Measurements from ENCODE around the gene WWOX.

Gene WWOX

GRCh38 chr16:78583441-78583840 lies 484.0 kb downstream of the WWOX start:
- Histone ChIP-seq H3K27ac (ENCODE audit: low read depth, low read length) (no peak overlapping the region), H3K79me2 (ENCODE audit: control insufficient read depth, insufficient read depth, low read length, poor library complexity) (no peaks in the 10 kb centered on the region), H3K9ac (ENCODE audit: low read length) (no peak overlapping the region), H2BK120ac (ENCODE audit: insufficient read depth, low read length, poor library complexity) (peak overlapping the region; percentile 24), H3K14ac (ENCODE audit: low read length) (no peak overlapping the region), H3K9me3 (ENCODE audit: insufficient read depth, low read depth, low read length) (no peaks in the 10 kb centered on the region), H4K12ac (ENCODE audit: low read depth, low read length) (no peak overlapping the region), H2BK12ac (ENCODE audit: low read length) (peak overlapping the region; percentile 36), H2AK5ac (ENCODE audit: low read length) (no peak overlapping the region), H2BK5ac (ENCODE audit: low read depth, low read length, poor library complexity) (no peak overlapping the region), H3K36me3 (ENCODE audit: control insufficient read depth in 1 of 2, insufficient read depth in 2 of 2, low read length in 2 of 2) (no peaks in the 10 kb centered on the region), H3K27me3 (ENCODE audit: insufficient read depth, low read length) (no peaks in the 10 kb centered on the region), H3K79me1 (ENCODE audit: low read length) (peaks cover 9% of the 10 kb centered on the region), H3K4me3 (ENCODE audit: low read depth, low read length) (no peak overlapping the region), H3K23ac (ENCODE audit: low read length) (no peak overlapping the region), H3K4me1 (ENCODE audit: control insufficient read depth in 1 of 2, insufficient read depth in 2 of 2, low read length in 2 of 2) (peaks cover 8% of the 10 kb centered on the region in 2 experiments), H2AFZ (ENCODE audit: insufficient read depth, low read length, poor library complexity) (no peak overlapping the region), H3K4ac (ENCODE audit: low read depth, low read length) (no peak overlapping the region), H3K18ac (ENCODE audit: low read length) (no peak overlapping the region), H3K4me2 (ENCODE audit: low read length) (no peak overlapping the region), H4K8ac (ENCODE audit: low read depth, low read length) (no peak overlapping the region), H4K91ac (ENCODE audit: low read depth, low read length) (peak overlapping the region; percentile 45)
- WGBS (ENCODE audit: extremely low coverage, insufficient coverage, insufficient read length): no CpG with 5 or more reads among the region's 3 CpGs
- no peak for DNase-seq

GRCh38 chr16:78584213-78584860 lies 484.9 kb downstream of the WWOX start:
- H3K36me3 ChIP-seq (ENCODE audit: control insufficient read depth in 1 of 2, insufficient read depth in 2 of 2, low read length in 2 of 2): no peaks in the 10 kb centered on the region
- H3K23ac ChIP-seq (ENCODE audit: low read length): no peak overlapping the region
- no peak overlapping the region for H3K4me2 ChIP-seq (ENCODE audit: low read length)
- no peak overlapping the region for H3K4me3 ChIP-seq (ENCODE audit: low read depth, low read length)
- H2AK5ac ChIP-seq (ENCODE audit: low read length): no peak overlapping the region
- H3K9ac ChIP-seq (ENCODE audit: low read length): no peak overlapping the region
- no peak overlapping the region for H2AFZ ChIP-seq (ENCODE audit: insufficient read depth, low read length, poor library complexity)
- no peak overlapping the region for H3K27ac ChIP-seq (ENCODE audit: low read depth, low read length)
- H2BK12ac ChIP-seq (ENCODE audit: low read length): peak overlapping the region; percentile 73
- peak overlapping the region; percentile 55 for H2BK5ac ChIP-seq (ENCODE audit: low read depth, low read length, poor library complexity)
- H4K8ac ChIP-seq (ENCODE audit: low read depth, low read length): no peak overlapping the region
- DNase-seq: no peak
- peaks cover 8% of the 10 kb centered on the region in 2 experiments for H3K4me1 ChIP-seq (ENCODE audit: control insufficient read depth in 1 of 2, insufficient read depth in 2 of 2, low read length in 2 of 2)
- H3K79me1 ChIP-seq (ENCODE audit: low read length): peaks cover 9% of the 10 kb centered on the region
- no peak overlapping the region for H3K18ac ChIP-seq (ENCODE audit: low read length)
- no peaks in the 10 kb centered on the region for H3K9me3 ChIP-seq (ENCODE audit: insufficient read depth, low read depth, low read length)
- peak overlapping the region; percentile 89 for H2BK120ac ChIP-seq (ENCODE audit: insufficient read depth, low read length, poor library complexity)
- no peaks in the 10 kb centered on the region for H3K79me2 ChIP-seq (ENCODE audit: control insufficient read depth, insufficient read depth, low read length, poor library complexity)
- no peak overlapping the region for H4K12ac ChIP-seq (ENCODE audit: low read depth, low read length)
- H3K14ac ChIP-seq (ENCODE audit: low read length): peak overlapping the region; percentile 57
- no peaks in the 10 kb centered on the region for H3K27me3 ChIP-seq (ENCODE audit: insufficient read depth, low read length)
- WGBS (ENCODE audit: extremely low coverage, insufficient coverage, insufficient read length): no CpG with 5 or more reads among the region's 10 CpGs
- H4K91ac ChIP-seq (ENCODE audit: low read depth, low read length): peak overlapping the region; percentile 81
- no peak overlapping the region for H3K4ac ChIP-seq (ENCODE audit: low read depth, low read length)

DNA sequence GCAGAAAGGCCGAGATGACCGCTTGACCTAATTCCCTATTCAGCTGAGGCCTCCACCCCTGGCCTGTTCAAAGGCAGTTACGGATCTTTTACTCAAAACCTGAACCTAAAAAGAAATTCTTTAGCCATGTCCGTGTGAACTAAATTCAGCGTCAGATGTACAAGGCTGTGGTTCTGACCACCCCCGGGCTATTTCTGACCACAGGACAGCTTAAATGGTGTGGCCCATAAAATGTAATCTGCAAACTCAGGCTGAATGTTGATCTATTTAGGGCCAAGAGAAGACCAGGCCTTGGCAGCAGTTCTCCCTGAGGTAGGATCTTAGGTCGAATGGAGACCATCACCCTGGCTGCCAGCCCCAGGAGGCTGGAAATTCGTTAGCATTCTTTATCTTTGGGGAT lies 485.5 kb downstream of the WWOX start:
- Histone ChIP-seq H3K79me2 (ENCODE audit: control insufficient read depth, insufficient read depth, low read length, poor library complexity) (no peaks in the 10 kb centered on the region), H4K8ac (ENCODE audit: low read depth, low read length) (peak overlapping the region; percentile 78), H2BK120ac (ENCODE audit: insufficient read depth, low read length, poor library complexity) (peak overlapping the region; percentile 89), H3K27me3 (ENCODE audit: insufficient read depth, low read length) (no peaks in the 10 kb centered on the region), H3K18ac (ENCODE audit: low read length) (no peak overlapping the region), H2AFZ (ENCODE audit: insufficient read depth, low read length, poor library complexity) (no peak overlapping the region), H3K14ac (ENCODE audit: low read length) (peak overlapping the region; percentile 57), H3K9me3 (ENCODE audit: insufficient read depth, low read depth, low read length) (no peaks in the 10 kb centered on the region), H2AK5ac (ENCODE audit: low read length) (peak overlapping the region; percentile 35), H3K27ac (ENCODE audit: low read depth, low read length) (no peak overlapping the region), H3K36me3 (ENCODE audit: control insufficient read depth in 1 of 2, insufficient read depth in 2 of 2, low read length in 2 of 2) (no peaks in the 10 kb centered on the region), H3K4me2 (ENCODE audit: low read length) (no peak overlapping the region), H4K91ac (ENCODE audit: low read depth, low read length) (peak overlapping the region; percentile 81), H2BK12ac (ENCODE audit: low read length) (peak overlapping the region; percentile 73), H3K9ac (ENCODE audit: low read length) (no peak overlapping the region), H3K4ac (ENCODE audit: low read depth, low read length) (no peak overlapping the region), H3K79me1 (ENCODE audit: low read length) (peaks cover 9% of the 10 kb centered on the region), H4K12ac (ENCODE audit: low read depth, low read length) (no peak overlapping the region), H2BK5ac (ENCODE audit: low read depth, low read length, poor library complexity) (peak overlapping the region; percentile 55), H3K23ac (ENCODE audit: low read length) (no peak overlapping the region), H3K4me1 (ENCODE audit: control insufficient read depth in 1 of 2, insufficient read depth in 2 of 2, low read length in 2 of 2) (peaks cover 8% of the 10 kb centered on the region in 2 experiments), H3K4me3 (ENCODE audit: low read depth, low read length) (no peak overlapping the region)
- no CpG with 5 or more reads among the region's 8 CpGs for WGBS (ENCODE audit: extremely low coverage, insufficient coverage, insufficient read length)
- DNase-seq: no peak

GRCh38 chr16:78589331-78589730 lies 489.9 kb downstream of the WWOX start:
- Histone ChIP-seq H4K8ac (ENCODE audit: low read depth, low read length) (no peak overlapping the region), H3K4me3 (ENCODE audit: low read depth, low read length) (no peak overlapping the region), H3K79me2 (ENCODE audit: control insufficient read depth, insufficient read depth, low read length, poor library complexity) (no peaks in the 10 kb centered on the region), H3K36me3 (ENCODE audit: control insufficient read depth in 1 of 2, insufficient read depth in 2 of 2, low read length in 2 of 2) (no peaks in the 10 kb centered on the region), H4K91ac (ENCODE audit: low read depth, low read length) (no peak overlapping the region), H3K23ac (ENCODE audit: low read length) (no peak overlapping the region), H3K4me1 (ENCODE audit: control insufficient read depth in 1 of 2, insufficient read depth in 2 of 2, low read length in 2 of 2) (peaks cover 8% of the 10 kb centered on the region in 2 experiments), H2BK12ac (ENCODE audit: low read length) (no peak overlapping the region), H2BK120ac (ENCODE audit: insufficient read depth, low read length, poor library complexity) (no peak overlapping the region), H3K27me3 (ENCODE audit: insufficient read depth, low read length) (no peaks in the 10 kb centered on the region), H2AFZ (ENCODE audit: insufficient read depth, low read length, poor library complexity) (no peak overlapping the region), H3K4me2 (ENCODE audit: low read length) (no peak overlapping the region), H2BK5ac (ENCODE audit: low read depth, low read length, poor library complexity) (no peak overlapping the region), H3K9ac (ENCODE audit: low read length) (no peak overlapping the region), H3K14ac (ENCODE audit: low read length) (no peak overlapping the region), H3K18ac (ENCODE audit: low read length) (no peak overlapping the region), H3K27ac (ENCODE audit: low read depth, low read length) (no peak overlapping the region), H3K79me1 (ENCODE audit: low read length) (peaks cover 9% of the 10 kb centered on the region), H3K4ac (ENCODE audit: low read depth, low read length) (no peak overlapping the region), H3K9me3 (ENCODE audit: insufficient read depth, low read depth, low read length) (no peaks in the 10 kb centered on the region), H2AK5ac (ENCODE audit: low read length) (no peak overlapping the region), H4K12ac (ENCODE audit: low read depth, low read length) (no peak overlapping the region)
- WGBS (ENCODE audit: extremely low coverage, insufficient coverage, insufficient read length): no CpG with 5 or more reads among the region's 3 CpGs
- no peak for DNase-seq
